Mucosa of stomach (tissue), 1 donor: ENCODE data around the gene CH25H.
"Not testable (repeated sequence)": the region's sequence is repeated elsewhere in the genome, so short reads cannot be mapped to it uniquely, and the experiment has no call there.

Experiments
- H3K27me3 ChIP-seq: one replicate; pipeline ENCODE4 v1.7.0; 2013; ENCODE audit warnings: mild to moderate bottlenecking, low read length; ENCODE audit not compliant: control insufficient read depth, insufficient read depth
- H3K36me3 ChIP-seq: one replicate; pipeline ENCODE4 v1.7.0; 2013; ENCODE audit warnings: low read length; ENCODE audit not compliant: control insufficient read depth, insufficient read depth
- H3K4me1 ChIP-seq: one replicate; pipeline ENCODE4 v1.7.0; 2013; ENCODE audit warnings: mild to moderate bottlenecking, low read length; ENCODE audit not compliant: control insufficient read depth, insufficient read depth
- H3K4me3 ChIP-seq: one replicate; pipeline ENCODE4 v1.7.0; 2013; ENCODE audit warnings: low read length
- H3K9ac ChIP-seq: one replicate; pipeline ENCODE4 v1.7.0; 2013; ENCODE audit warnings: mild to moderate bottlenecking, low read length, moderate library complexity
- H3K9me3 ChIP-seq: one replicate; pipeline ENCODE4 v1.7.0; 2013; ENCODE audit warnings: mild to moderate bottlenecking, low read length, moderate library complexity; ENCODE audit not compliant: control insufficient read depth
- donor health status: Pancreatic carcinoma.

Gene CH25H

GRCh38 chr10:89183571-89183970 is 23.5 kb downstream of the CH25H start:
- Histone ChIP-seq H3K4me1 (peaks cover 9% of the 10 kb centered on the region), H3K36me3 (no peaks in the 10 kb centered on the region), H3K27me3 (peaks cover 50% of the 10 kb centered on the region), H3K4me3 (no peak overlapping the region), H3K9ac (no peak overlapping the region), H3K9me3 (no peaks in the 10 kb centered on the region)

- H3K4me1 ChIP-seq, result peaks cover 9% of the 10 kb centered on the region
- H3K9ac ChIP-seq, result no peak overlapping the region
- no peak overlapping the region for H3K4me3 ChIP-seq
- peaks cover 54% of the 10 kb centered on the region for H3K27me3 ChIP-seq
- H3K36me3 ChIP-seq, result no peaks in the 10 kb centered on the region
- H3K9me3 ChIP-seq, result no peaks in the 10 kb centered on the region
Observed at GRCh38 chr10:89182894-89183293, 24.2 kb downstream of the CH25H start.

DNA sequence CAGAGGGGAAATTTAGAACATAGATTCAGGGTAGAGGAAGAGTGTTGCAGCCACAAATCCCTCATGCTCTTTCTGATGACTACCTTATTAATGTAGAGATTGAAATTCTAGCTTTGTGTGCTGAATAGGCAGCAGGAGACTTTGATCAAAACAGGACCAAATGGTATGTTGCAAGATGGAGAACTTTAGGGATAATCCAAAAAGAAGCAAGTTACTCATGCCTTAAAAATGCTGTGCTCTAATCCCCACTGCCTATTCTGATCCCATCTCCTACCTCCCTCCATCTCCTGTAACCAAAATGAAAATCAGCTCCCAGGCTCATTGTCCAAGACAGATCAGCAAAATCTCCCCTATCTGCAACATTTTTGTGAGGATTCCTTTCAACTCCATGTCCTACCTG is 31.3 kb downstream of the CH25H start:
- Histone ChIP-seq H3K4me3 (no peak overlapping the region), H3K36me3 (no peaks in the 10 kb centered on the region), H3K9ac (no peak overlapping the region), H3K27me3 (peaks cover 61% of the 10 kb centered on the region), H3K9me3 (no peaks in the 10 kb centered on the region), H3K4me1 (no peaks in the 10 kb centered on the region)

- peaks cover 40% of the 10 kb centered on the region for H3K27me3 ChIP-seq
- no peak overlapping the region for H3K9ac ChIP-seq
- no peaks in the 10 kb centered on the region for H3K36me3 ChIP-seq
- H3K4me3 ChIP-seq, result no peak overlapping the region
- no peaks in the 10 kb centered on the region for H3K4me1 ChIP-seq
- no peaks in the 10 kb centered on the region for H3K9me3 ChIP-seq
Observed at GRCh38 chr10:89173075-89173474, 34.0 kb downstream of the CH25H start.

- Histone ChIP-seq H3K9ac (no peak overlapping the region), H3K4me1 (no peaks in the 10 kb centered on the region), H3K9me3 (no peaks in the 10 kb centered on the region), H3K36me3 (no peaks in the 10 kb centered on the region), H3K4me3 (no peak overlapping the region), H3K27me3 (peaks cover 31% of the 10 kb centered on the region)
Observed at GRCh38 chr10:89171996-89172395, 35.1 kb downstream of the CH25H start.

DNA sequence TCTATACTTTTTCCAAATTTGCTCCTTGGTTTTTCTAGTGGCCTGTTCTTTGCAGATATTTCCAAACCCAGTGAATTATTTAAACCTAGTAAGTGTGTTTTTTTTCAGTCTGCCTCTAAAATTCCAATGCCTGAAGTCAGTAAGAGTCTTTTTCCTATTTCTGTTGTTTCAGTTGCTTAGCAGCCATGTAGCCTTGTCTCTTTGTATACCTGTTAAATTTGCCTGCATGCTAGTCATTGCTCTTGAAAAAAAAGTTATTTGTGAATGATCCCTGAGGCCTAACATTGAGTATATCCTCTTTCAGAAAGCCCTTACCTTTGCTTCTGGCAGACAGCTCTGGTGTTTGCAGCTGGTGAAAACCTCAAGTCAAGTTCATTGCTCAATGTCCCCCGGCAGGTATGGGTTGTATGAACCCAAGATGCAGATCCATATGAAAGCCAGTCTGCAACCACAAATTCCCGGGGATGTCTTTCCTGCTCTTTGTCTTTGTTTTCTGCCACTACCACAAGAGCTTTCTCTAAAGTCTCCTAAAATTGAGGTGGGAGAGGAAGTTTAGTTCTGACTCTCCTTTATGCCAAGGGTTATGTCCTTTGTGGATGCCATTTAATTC is 35.7 kb downstream of the CH25H start:
- H3K36me3 ChIP-seq, result no peaks in the 10 kb centered on the region
- peaks cover 26% of the 10 kb centered on the region for H3K27me3 ChIP-seq
- H3K4me1 ChIP-seq, result no peaks in the 10 kb centered on the region
- H3K4me3 ChIP-seq, result no peak overlapping the region
- H3K9ac ChIP-seq, result no peak overlapping the region
- no peaks in the 10 kb centered on the region for H3K9me3 ChIP-seq

GRCh38 chr10:89168354-89168900 is 38.7 kb downstream of the CH25H start:
- not testable (repeated sequence) for H3K36me3 ChIP-seq, H3K9me3 ChIP-seq, H3K4me1 ChIP-seq, H3K4me3 ChIP-seq, H3K9ac ChIP-seq
- H3K27me3 ChIP-seq, result peaks cover 31% of the 10 kb centered on the region

DNA sequence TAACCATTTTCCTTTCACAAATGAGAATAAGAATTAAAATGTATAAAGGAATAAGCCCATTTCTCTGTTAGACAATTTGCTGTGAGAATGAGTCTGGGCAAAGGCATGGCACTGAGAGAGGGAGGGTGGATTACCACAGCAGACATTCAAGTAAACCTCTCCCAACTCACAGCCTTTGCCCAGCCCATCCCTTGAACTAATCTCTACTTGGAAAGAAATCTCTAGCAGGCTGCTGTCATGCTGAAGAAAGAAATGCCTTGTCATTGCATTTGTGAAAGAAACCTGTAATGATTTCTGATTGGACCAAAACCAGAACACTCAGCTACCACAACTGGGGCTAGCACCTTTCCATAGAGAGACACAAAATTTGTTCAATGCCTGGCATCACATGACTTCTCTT is 39.2 kb downstream of the CH25H start:
- Histone ChIP-seq H3K27me3 (peaks cover 33% of the 10 kb centered on the region), H3K4me3 (no peak overlapping the region), H3K4me1 (no peaks in the 10 kb centered on the region), H3K36me3 (no peaks in the 10 kb centered on the region), H3K9me3 (no peaks in the 10 kb centered on the region), H3K9ac (no peak overlapping the region)

DNA sequence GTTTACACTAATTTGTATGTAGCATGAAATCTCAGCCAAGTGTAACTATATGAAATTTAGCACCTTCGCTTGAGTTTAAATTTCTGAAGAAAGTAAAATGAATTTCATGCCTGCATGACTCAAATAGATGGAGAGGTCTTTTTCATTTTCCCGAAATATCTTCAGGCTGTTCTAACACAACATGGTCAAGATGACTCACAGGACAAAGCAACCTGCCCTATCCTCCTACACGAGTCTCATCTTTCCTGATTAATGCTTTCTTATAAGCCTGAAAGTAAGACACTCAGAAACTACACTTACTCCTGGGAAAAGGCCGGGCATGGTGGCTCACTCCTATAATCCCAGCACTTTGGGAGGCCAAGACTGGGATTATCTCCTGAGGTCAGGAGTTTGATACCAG is 41.2 kb downstream of the CH25H start:
- Histone ChIP-seq H3K9ac (no peak overlapping the region), H3K4me3 (no peak overlapping the region), H3K27me3 (peaks cover 20% of the 10 kb centered on the region), H3K4me1 (no peaks in the 10 kb centered on the region), H3K9me3 (no peaks in the 10 kb centered on the region), H3K36me3 (no peaks in the 10 kb centered on the region)

GRCh38 chr10:89164920-89165319 is 42.2 kb downstream of the CH25H start:
- Histone ChIP-seq H3K27me3 (peaks cover 20% of the 10 kb centered on the region), H3K36me3 (no peaks in the 10 kb centered on the region), H3K4me3 (no peak overlapping the region), H3K9me3 (no peaks in the 10 kb centered on the region), H3K9ac (no peak overlapping the region), H3K4me1 (no peaks in the 10 kb centered on the region)

DNA sequence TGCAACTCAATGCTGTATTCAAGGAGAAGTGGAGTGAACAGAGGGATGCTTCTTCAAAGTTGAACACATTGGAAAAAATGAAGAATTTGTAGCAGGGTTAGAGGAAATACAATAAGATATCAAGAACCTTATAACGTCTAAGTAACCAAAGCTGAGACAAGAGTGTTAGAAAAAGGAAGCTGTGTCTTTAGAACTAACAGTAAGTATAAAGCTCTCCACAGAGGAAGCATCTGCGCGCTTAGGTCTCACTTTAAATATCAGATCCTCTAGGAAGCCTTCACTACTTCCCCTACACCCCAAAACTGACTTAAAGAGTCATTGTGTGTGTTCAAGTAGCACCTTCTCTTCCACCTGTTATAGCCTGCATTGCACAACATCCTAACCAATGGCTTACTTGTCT is 43.0 kb downstream of the CH25H start:
- Histone ChIP-seq H3K9ac (no peak overlapping the region), H3K4me1 (no peaks in the 10 kb centered on the region), H3K36me3 (no peaks in the 10 kb centered on the region), H3K4me3 (no peak overlapping the region), H3K9me3 (no peaks in the 10 kb centered on the region), H3K27me3 (peaks cover 20% of the 10 kb centered on the region)

- peaks cover 20% of the 10 kb centered on the region for H3K27me3 ChIP-seq
- H3K4me1 ChIP-seq, result no peaks in the 10 kb centered on the region
- H3K9me3 ChIP-seq, result no peaks in the 10 kb centered on the region
- no peak overlapping the region for H3K4me3 ChIP-seq
- H3K9ac ChIP-seq, result no peak overlapping the region
- no peaks in the 10 kb centered on the region for H3K36me3 ChIP-seq
Observed at GRCh38 chr10:89163265-89163995, 43.7 kb downstream of the CH25H start.
